Natural killer cell treated with Interleukin-12 subunit alpha and Interleukin-12 subunit beta and Interleukin-15 and Interleukin-18, amount 100 ng/mL, for 72 hours (primary cell): ENCODE results near the gene CADPS. TPM values are rescaled to one million over a fixed set of nuclear protein-coding genes. Genes with fewer than 3 reads are reported as not detected.

Experiments used
- ATAC-seq, 2 donors: fragments of 150-1000 bp; cut with Tn5 transposase in 1 of 2; sonication (Bioruptor Pico), chemical (Tn5 transposase) in 1 of 2; 2 replicates each; pipeline ENCODE4 v1.10.0; 2021
- DNase-seq: peaks from one replicate; pipeline ENCODE4 v3.0.0; 2022; ENCODE audit warnings: low spot score
- H3K27ac Mint-ChIP-seq, 2 donors: 1 replicate in 1 of 2; 2 replicates in 1 of 2; pipeline ENCODE4 v1.8.0; 2022; ENCODE audit warnings: mixed read lengths in 2 of 2, mild to moderate bottlenecking in 1 of 2, moderate library complexity in 1 of 2
- H3K27me3 Mint-ChIP-seq, 2 donors: 1 replicate in 1 of 2; 2 replicates in 1 of 2; pipeline ENCODE4 v1.8.0; 2022; ENCODE audit warnings: mixed read lengths in 2 of 2
- H3K36me3 Mint-ChIP-seq: one replicate; pipeline ENCODE4 v1.8.0; 2022; ENCODE audit warnings: mixed read lengths
- H3K4me1 Mint-ChIP-seq, 2 donors: 1 replicate in 1 of 2; 2 replicates in 1 of 2; pipeline ENCODE4 v1.8.0; 2022; ENCODE audit warnings: low read depth in 2 of 2, mixed read lengths in 2 of 2, mild to moderate bottlenecking in 1 of 2
- H3K4me3 Mint-ChIP-seq: one replicate; pipeline ENCODE4 v1.8.0; 2022; ENCODE audit warnings: mixed read lengths
- H3K9me3 Mint-ChIP-seq: 2 replicates; pipeline ENCODE4 v1.8.0; 2022; ENCODE audit warnings: mixed read lengths
- total RNA-seq, 2 donors: library from RNA; stranded (reverse); gene quantifications; one replicate each; pipeline ENCODE4 v1.2.3, GENCODE V29; 2022

The CADPS gene
- total RNA-seq, 2 donors from 2014 or later: not detected

DNA sequence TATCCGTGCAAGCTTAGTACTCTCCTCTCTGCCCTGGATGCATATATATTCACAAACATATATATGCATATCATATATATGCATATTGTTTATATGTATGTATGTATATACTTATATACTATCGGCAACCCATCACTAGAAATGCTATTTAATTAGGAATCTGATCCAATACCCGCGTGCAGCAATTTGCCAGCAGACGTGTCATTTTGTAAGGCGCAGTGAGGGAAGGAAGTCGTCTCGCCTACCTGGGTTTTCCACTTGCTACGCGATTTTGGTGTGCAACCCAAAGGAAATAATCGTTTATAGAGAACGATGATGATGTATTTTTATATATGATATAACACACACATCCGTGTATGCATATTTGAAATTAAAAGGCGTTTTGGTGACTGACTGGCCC, 496.3 kb downstream of the CADPS start:
- H3K4me3 Mint-ChIP-seq: no peak overlapping the region
- peaks cover 7% of the 10 kb centered on the region for H3K36me3 Mint-ChIP-seq
- H3K9me3 Mint-ChIP-seq: peaks cover 6% of the 10 kb centered on the region
- no peak overlapping the region for H3K27ac Mint-ChIP-seq
- no peak for ATAC-seq
- H3K27me3 Mint-ChIP-seq: peaks cover 30 to 53% of the 10 kb centered on the region in 2 donors
- no peaks in the 10 kb centered on the region for H3K4me1 Mint-ChIP-seq
- no peak for DNase-seq

DNA sequence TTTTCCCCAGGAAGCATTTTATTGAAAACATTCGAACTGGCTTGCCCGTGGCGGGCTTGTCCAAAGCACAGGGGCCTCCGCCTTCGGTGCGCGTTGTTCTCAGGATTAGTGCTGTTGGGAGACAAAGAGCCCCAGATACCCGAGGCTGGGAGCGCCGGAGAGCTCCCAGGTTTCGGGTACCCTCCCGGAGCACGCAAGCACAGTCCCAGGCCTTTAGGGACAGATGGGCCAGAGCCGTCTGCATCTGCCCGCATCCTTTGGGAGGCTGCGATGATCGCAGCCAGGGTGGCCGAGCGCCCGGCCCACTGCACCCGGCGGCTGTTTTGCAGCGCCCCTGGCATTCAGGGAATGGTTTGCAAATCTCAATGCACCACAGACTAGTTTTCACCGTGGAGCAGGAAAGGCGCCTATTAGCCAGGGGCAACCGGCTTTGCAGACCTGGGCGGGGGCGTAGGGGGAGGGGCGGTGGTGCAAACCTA, 496.9 kb downstream of the CADPS start:
- H3K27ac Mint-ChIP-seq: no peak overlapping the region
- DNase-seq: no peak
- H3K27me3 Mint-ChIP-seq: peaks cover 31 to 54% of the 10 kb centered on the region in 2 donors
- ATAC-seq: no peak
- H3K4me1 Mint-ChIP-seq: no peaks in the 10 kb centered on the region
- H3K4me3 Mint-ChIP-seq: no peak overlapping the region
- H3K36me3 Mint-ChIP-seq: peaks cover 7% of the 10 kb centered on the region
- peaks cover 4% of the 10 kb centered on the region for H3K9me3 Mint-ChIP-seq

DNA sequence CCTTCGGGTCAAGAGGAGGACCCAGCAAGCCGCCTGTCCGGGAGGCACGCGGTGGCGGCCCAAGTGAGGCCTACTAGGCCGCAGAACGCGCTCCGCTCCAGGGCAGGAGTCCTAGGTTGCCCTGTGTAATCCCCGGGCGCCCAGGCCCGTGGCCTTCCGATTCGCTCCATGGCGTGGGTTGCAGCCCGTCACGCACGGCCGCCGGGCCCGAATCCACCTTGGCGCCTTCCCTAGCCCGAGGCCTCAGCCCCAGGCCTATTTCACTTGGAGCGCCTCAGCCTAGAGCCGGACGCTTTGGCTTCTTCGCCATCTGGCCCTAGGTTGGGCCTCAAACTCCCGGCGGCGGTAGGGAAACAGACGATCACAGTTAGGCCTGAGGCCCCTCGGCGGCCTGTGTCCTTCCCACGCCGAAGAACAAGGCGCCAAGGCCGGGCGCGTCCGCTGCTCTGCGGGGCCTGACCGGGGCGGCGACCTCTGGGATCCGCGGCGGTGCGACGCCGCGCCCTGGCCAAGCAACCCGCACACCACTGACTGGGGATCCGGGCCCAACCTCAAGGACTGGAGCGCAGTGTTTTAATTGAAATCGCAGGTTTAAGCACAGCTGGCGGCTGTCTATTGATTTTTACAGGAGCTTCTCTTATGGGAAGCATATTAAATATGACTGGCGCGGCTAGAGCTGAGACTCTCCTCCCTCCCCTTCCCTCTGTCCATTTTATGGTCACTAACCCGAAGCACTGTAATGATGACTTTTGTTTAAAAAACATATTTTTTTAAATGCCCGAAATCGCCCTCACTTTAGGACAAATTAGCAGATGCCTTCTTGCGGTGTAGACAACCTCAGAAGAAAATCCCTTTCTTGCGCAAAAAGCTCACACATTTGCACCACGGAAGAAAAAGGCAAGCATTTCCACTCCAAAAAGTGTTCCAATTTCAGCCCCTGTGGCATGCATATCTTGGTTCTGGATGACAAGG, 498.0 kb downstream of the CADPS start:
- H3K9me3 Mint-ChIP-seq: peaks cover 4% of the 10 kb centered on the region
- H3K27me3 Mint-ChIP-seq: peaks cover 31 to 54% of the 10 kb centered on the region in 2 donors
- peak in 1 of 2 donors; percentile 11 for ATAC-seq
- H3K4me1 Mint-ChIP-seq: no peaks in the 10 kb centered on the region
- peaks cover 7% of the 10 kb centered on the region for H3K36me3 Mint-ChIP-seq
- H3K27ac Mint-ChIP-seq: no peak overlapping the region
- DNase-seq: no peak
- no peak overlapping the region for H3K4me3 Mint-ChIP-seq

DNA sequence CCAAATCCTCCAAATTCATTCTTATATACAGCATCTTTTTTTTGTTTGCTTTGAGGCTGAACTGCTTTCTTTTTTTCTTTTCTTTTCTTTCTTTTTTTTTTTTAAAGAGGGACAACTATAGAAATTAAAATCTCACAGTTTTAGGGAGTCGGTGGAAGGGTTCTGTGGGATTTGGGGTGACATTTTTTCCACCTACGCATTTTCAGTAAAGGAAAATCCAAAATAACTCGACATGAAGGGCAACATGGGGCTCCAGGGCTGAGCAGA, 498.8 kb downstream of the CADPS start:
- no peaks in the 10 kb centered on the region for H3K4me1 Mint-ChIP-seq
- no peak overlapping the region for H3K27ac Mint-ChIP-seq
- peaks cover 7% of the 10 kb centered on the region for H3K36me3 Mint-ChIP-seq
- H3K4me3 Mint-ChIP-seq: no peak overlapping the region
- peaks cover 31 to 48% of the 10 kb centered on the region in 2 donors for H3K27me3 Mint-ChIP-seq
- H3K9me3 Mint-ChIP-seq: peaks cover 4% of the 10 kb centered on the region
- no peak for DNase-seq
- no peak for ATAC-seq

DNA sequence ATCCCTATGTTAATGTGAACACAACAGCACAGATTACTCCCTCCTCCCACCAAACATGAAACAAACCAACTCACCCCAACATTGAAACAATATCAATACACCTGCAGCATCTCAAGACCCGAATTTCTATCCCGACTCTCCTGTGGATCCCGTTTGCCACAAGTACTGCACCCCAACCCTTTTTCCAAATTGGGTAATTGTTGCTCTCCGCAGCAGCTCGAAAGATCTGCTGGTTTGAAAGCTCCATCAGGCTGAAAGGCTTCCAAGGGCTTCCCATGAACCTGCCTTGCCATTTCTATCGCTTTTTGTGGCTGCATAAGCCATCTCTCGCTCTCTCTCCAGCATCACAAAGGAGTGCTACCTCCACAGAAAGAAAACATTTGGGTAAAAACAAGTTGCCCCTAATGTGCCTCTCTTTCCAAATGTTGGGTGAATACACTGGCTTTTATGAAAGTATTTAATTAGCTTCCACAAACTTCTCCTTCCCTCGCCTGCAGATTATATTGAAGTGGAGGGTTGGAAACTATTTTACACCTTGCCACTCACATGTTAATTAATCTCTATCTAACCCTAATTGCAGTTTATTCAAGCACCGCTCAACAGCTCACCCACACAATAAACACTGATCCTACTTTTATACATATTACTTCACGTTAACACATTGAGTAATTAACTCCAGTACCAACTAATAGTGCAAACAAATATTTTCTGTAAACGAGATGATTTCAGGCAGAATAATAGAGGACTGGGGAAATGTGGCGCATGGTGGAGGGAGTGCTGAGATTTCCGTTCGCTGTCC, 499.4 kb downstream of the CADPS start:
- no peak for ATAC-seq

DNA sequence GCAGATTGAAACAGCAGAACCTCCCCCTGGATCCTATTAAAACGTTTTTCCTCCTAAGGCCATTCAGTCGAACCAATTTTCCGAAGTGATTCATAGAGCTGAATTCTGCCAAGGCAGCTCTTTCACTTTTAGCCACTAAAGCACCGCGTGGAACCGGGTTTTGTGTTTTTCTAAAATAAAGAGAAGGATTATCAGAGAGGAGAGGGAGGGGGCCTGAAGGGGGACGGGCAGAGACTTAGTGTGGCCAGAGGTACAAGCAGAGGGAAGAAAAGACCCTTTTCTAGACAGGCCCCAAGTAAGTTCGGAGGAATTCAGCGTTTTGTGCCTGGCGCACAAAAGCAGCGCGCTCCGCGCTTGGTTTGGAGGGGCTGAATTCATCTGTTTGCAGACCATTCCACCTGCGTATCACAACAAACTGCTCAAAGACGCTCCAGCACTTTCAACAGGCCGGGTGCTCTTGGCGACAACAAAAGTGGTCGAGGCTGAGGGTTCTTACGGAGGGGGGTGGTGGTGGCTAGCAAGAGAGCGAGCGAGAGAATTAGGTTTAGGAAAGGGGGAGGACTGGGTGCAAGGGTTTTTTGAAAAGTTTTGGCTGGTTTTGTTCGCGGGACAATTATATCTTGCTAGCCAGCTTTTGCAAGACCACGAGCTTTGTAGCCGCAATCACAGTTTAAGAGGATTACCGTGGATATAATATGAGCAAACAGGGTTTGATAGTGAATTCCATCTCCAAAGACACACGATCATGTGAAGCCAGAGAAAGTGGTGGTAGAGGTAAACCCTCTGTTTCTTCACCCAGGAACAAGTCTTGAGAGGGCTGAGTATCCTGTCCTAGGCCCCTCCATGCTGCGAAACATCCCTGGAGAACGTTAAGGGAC, 500.6 kb downstream of the CADPS start:
- no peak overlapping the region for H3K27ac Mint-ChIP-seq
- DNase-seq (no peak), ATAC-seq (no peak)
- H3K9me3 Mint-ChIP-seq: peaks cover 4% of the 10 kb centered on the region
- no peak overlapping the region for H3K4me3 Mint-ChIP-seq
- peaks cover 7% of the 10 kb centered on the region for H3K36me3 Mint-ChIP-seq
- H3K27me3 Mint-ChIP-seq: peaks cover 41 to 52% of the 10 kb centered on the region in 2 donors
- peaks cover 0 to 2% of the 10 kb centered on the region in 2 donors for H3K4me1 Mint-ChIP-seq

More for the DNA sequence above, 499.4 kb downstream of the CADPS start:
- no peaks in the 10 kb centered on the region for H3K4me1 Mint-ChIP-seq
- peaks cover 34 to 52% of the 10 kb centered on the region in 2 donors for H3K27me3 Mint-ChIP-seq
- peaks cover 4% of the 10 kb centered on the region for H3K9me3 Mint-ChIP-seq
- peaks cover 7% of the 10 kb centered on the region for H3K36me3 Mint-ChIP-seq
- no peak for DNase-seq
- H3K4me3 Mint-ChIP-seq: no peak overlapping the region
- no peak overlapping the region for H3K27ac Mint-ChIP-seq

DNA sequence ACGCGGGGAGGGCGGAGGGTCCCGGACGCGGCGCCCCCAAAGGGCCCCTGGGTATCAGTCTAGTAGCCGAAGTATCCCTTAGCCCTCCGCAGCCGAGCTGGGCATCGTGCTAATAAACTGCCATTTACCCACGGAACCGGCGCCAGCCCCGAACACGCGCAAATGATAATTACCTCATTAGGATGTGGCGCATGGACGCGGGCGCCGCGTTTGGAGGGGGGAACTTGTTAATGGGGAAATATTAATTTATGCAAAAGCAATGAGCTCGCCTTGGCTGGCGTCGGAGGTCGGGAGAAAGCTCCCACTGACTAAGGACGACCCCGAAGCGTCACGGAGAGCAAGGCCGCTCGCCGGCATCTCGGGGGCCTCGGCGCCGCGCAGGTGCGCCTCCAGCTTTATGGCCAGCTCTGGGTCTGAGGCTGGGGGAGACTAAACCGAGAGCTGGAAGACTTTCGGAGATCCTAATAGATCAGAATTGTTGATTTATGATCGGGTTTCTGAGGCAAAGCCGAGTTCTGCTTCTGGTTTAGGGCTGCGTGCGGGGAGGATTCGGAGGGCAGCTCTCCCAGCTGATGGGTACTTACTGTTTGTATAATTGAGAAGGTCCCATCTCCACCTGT, 501.4 kb downstream of the CADPS start:
- Mint-ChIP-seq H3K4me3 (no peak overlapping the region), H3K9me3 (peaks cover 4% of the 10 kb centered on the region), H3K27me3 (peaks cover 41 to 54% of the 10 kb centered on the region in 2 donors), H3K36me3 (peaks cover 7% of the 10 kb centered on the region), H3K4me1 (peaks cover 0 to 2% of the 10 kb centered on the region in 2 donors), H3K27ac (no peak overlapping the region)
- ATAC-seq (no peak), DNase-seq (no peak)

DNA sequence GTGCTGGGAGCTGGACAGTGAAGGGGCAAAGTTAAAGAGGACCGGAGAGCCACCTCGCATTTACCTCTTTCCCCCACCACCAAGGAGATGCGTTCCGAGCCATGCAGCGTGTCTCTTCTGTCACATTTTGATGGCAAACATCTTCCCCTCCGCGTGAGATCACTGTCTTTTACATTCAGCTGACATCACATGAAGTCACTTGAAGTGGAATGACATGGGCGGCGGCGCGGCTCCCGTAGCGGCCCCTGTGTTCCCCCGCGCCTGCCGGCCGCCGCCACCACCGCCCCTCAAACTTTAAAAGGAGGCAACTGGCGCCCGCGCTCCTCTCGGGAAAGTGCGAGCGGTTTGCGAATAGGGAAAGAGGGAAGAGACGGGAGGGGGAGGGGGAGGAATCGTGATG, 502.0 kb downstream of the CADPS start, which contains the start of gene FEZF2:
Gene FEZF2, minus strand, starts transcription at position 336 of the 400 bp plus-strand sequence. CDS start 682 bp downstream, outside the sequence.
- DNase-seq: no peak
- peaks cover 4% of the 10 kb centered on the region for H3K9me3 Mint-ChIP-seq
- no peak within 1 kb of the TSS for H3K27ac Mint-ChIP-seq
- H3K27me3 Mint-ChIP-seq: peaks cover 46 to 56% of the 10 kb centered on the region in 2 donors
- ATAC-seq: no peak
- no peak within 1 kb of the TSS for H3K4me3 Mint-ChIP-seq
- H3K4me1 Mint-ChIP-seq: peaks cover 0 to 2% of the 10 kb centered on the region in 2 donors
- peaks cover 7% of the 10 kb centered on the region for H3K36me3 Mint-ChIP-seq

DNA sequence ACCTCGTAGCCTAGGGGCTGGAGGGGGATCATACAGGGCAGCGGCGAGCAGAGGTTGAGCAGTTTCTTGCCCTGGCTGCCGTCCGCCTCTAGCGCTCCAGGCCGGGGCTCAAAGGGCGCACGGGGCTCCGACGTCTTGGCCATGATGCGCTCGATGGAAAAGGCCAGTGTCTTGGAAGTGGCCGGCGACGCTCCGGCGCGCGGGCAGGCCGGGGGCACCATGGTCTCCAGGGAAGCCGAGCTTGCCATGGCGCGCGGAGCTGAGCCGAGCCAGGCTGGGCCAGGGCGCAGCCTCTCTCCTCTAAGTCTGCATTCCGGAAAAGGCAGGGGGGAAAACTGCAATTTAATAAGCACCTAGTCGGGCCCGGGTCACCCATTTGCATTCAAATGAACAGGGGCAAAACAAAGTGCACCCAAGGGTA, 502.6 kb downstream of the CADPS start:
- Mint-ChIP-seq H3K36me3 (peaks cover 7% of the 10 kb centered on the region), H3K9me3 (peaks cover 4% of the 10 kb centered on the region)

DNA sequence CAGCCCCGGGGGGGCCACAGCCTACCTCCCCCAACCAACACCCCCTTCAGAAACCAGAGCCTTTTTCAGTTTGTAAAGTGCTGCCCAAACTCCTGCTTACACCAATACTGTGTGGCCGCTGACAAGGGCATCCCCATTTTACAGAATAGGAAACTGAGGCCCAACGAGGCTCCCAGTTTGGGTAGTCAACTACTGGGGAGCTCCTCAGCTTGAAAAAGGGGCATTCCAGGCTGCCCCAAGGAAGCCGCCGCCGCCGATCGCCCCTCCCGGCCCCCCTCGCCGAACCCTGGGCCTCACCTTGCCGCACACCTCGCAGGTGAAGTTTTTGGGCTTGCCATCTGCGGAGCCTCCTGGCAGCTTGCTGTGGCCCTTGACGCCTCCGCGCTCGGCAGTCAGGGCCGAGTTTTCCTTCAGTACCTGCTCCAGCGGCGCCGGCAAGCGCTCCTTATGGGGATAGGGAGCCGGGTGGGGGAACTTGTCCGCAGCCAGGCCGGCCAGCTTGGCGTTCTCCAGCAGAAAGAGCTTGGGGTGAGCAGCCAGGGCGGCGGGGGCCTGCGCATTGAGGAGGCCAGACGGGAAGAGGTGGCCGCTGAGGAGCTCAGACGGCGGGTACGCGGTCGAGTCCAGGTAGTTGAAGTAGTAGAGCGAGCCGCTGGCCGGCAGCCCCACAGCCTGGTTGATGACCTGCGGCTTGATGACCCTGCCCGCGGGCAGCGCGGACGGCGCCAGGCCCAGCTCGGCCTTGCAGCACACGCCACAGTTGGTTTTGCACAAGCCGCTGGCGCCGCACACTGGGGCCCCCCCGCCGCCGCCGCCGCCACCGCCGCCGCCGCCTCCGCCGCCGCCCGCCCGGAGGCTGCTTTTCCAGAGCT, 503.3 kb downstream of the CADPS start:
- H3K27ac Mint-ChIP-seq: no peak overlapping the region
- peaks cover 4% of the 10 kb centered on the region for H3K9me3 Mint-ChIP-seq
- no peak overlapping the region for H3K4me3 Mint-ChIP-seq
- peaks cover 12% of the 10 kb centered on the region for H3K36me3 Mint-ChIP-seq
- peaks cover 54 to 63% of the 10 kb centered on the region in 2 donors for H3K27me3 Mint-ChIP-seq
- DNase-seq (no peak), ATAC-seq (no peak)
- peaks cover 0 to 2% of the 10 kb centered on the region in 2 donors for H3K4me1 Mint-ChIP-seq

More for the DNA sequence above, 502.6 kb downstream of the CADPS start:
- H3K27me3 Mint-ChIP-seq: peaks cover 49 to 56% of the 10 kb centered on the region in 2 donors
- peaks cover 0 to 2% of the 10 kb centered on the region in 2 donors for H3K4me1 Mint-ChIP-seq
- no peak overlapping the region for H3K27ac Mint-ChIP-seq
- DNase-seq (no peak), ATAC-seq (no peak)
- H3K4me3 Mint-ChIP-seq: no peak overlapping the region

DNA sequence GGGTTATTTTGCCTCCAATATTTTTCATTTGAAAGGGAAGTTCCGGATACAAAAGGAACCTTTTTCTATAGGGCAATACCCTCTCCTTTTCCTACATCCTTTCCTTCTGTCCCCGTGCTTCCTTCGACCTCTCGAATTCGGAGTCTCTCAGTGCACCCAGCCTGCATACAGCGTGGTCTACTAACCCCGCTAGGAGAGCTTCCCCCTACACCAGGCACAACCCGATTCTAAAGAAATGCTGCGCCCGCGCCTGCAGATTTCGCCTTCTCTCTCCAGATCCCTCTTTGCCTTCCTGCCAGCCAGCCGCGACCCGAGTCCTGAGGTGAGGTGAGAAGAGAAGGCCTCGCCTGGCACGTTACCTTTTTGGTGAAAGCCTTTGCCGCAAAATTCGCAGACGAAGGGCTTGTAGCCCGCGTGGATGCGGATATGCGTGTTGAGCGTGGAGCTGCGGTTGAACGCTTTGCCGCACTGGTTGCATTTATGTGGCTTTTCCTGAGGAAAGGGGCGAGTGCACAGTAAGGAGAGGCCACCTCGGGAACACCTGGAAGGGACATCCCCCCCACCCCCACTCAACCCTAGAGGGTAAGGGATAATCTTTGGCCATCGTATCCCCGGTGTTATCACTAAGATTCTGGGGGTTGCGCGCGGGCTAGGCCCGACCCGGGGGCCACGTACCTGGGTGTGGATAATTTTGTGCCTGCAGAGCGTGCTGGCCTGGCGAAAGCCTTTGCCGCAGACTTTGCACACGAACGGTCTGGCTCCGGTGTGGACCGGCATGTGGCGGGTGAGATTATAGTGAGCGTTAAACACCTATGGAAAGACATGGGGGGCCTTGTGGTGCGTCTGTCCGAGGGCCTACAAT, 504.1 kb downstream of the CADPS start:
- H3K36me3 Mint-ChIP-seq: peaks cover 9% of the 10 kb centered on the region
- H3K9me3 Mint-ChIP-seq: peaks cover 2% of the 10 kb centered on the region
- peaks cover 0 to 2% of the 10 kb centered on the region in 2 donors for H3K4me1 Mint-ChIP-seq
- no peak overlapping the region for H3K27ac Mint-ChIP-seq
- no peak overlapping the region for H3K4me3 Mint-ChIP-seq
- ATAC-seq (no peak), DNase-seq (no peak)
- peaks cover 55 to 66% of the 10 kb centered on the region in 2 donors for H3K27me3 Mint-ChIP-seq
